Measurements from ENCODE around the gene SLF2.

- TF ChIP-seq, protein P1, sequence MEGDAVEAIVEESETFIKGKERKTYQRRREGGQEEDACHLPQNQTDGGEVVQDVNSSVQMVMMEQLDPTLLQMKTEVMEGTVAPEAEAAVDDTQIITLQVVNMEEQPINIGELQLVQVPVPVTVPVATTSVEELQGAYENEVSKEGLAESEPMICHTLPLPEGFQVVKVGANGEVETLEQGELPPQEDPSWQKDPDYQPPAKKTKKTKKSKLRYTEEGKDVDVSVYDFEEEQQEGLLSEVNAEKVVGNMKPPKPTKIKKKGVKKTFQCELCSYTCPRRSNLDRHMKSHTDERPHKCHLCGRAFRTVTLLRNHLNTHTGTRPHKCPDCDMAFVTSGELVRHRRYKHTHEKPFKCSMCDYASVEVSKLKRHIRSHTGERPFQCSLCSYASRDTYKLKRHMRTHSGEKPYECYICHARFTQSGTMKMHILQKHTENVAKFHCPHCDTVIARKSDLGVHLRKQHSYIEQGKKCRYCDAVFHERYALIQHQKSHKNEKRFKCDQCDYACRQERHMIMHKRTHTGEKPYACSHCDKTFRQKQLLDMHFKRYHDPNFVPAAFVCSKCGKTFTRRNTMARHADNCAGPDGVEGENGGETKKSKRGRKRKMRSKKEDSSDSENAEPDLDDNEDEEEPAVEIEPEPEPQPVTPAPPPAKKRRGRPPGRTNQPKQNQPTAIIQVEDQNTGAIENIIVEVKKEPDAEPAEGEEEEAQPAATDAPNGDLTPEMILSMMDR (IDR thresholded peaks at IDR 0.05 in 4 of 5, conservative IDR thresholded peaks at IDR 0.05 in 1 of 5): no peak
- no peak for TF ChIP-seq POLR2A (IDR thresholded peaks at IDR 0.05)
Measured at GRCh38 chr10:100965820-100966219, 53.1 kb downstream of the SLF2 start.
